A673 (cell line): ENCODE measurements around the gene MIAT. TPM values are rescaled to one million over a fixed set of nuclear protein-coding genes. Genes with fewer than 3 reads are reported as not detected.

Experiments
- BruUV-seq: library from RNA; stranded (reverse); fragments of 400-500 nt; replicated peaks from 2 replicates; lab custom pipeline; 2021; lab: Mats Ljungman, UMichigan
- CTCF ChIA-PET: fragments of 300-600 bp; sonication (Branson Sonifier 250); formaldehyde crosslinking; loops from one replicate; lab custom pipeline; 2022; ENCODE audit warnings: antibody characterized with exemption; lab: Charles Lee
- POLR2A ChIA-PET: fragments of 300-600 bp; sonication (Branson Sonifier 250); formaldehyde crosslinking; loops from one replicate; lab custom pipeline; 2022; ENCODE audit warnings: antibody characterized with exemption; ENCODE audit not compliant: low non-redundant PET; lab: Charles Lee
- DNase-seq: peaks from one replicate; pipeline ENCODE4 v3.0.0-alpha.2; 2015; ENCODE audit warnings: low spot score
- H3K27ac ChIP-seq: fragments of 200-600 bp; sonication (generic); 2 replicates; pipeline ENCODE4 v1.5.1; 2016; ENCODE audit warnings: mixed run types, low read depth, mild to moderate bottlenecking, mixed read lengths, antibody characterized with exemption, low read length; ENCODE audit not compliant: poor library complexity, severe bottlenecking
- H3K27me3 ChIP-seq: fragments of 200-600 bp; sonication (generic); replicated peaks from 2 replicates; pipeline ENCODE4 v1.6.1; 2017; ENCODE audit warnings: mixed run types, low read depth, mild to moderate bottlenecking, mixed read lengths, antibody characterized with exemption, low read length; ENCODE audit not compliant: insufficient read depth, poor library complexity
- H3K36me3 ChIP-seq: fragments of 200-600 bp; sonication (generic); 2 replicates; pipeline ENCODE4 v1.6.1; 2016; ENCODE audit warnings: mixed run types, mild to moderate bottlenecking, mixed read lengths, antibody characterized with exemption, low read length; ENCODE audit not compliant: insufficient read depth, poor library complexity, severe bottlenecking
- H3K4me1 ChIP-seq: fragments of 200-600 bp; sonication (generic); 2 replicates; pipeline ENCODE4 v1.6.1; 2017; ENCODE audit warnings: mixed run types, mild to moderate bottlenecking, mixed read lengths, antibody characterized with exemption, low read length; ENCODE audit not compliant: insufficient read depth, poor library complexity, severe bottlenecking
- H3K4me3 ChIP-seq: fragments of 200-600 bp; sonication (generic); 2 replicates; pipeline ENCODE4 v1.5.1; 2016; ENCODE audit warnings: low read depth, mixed run types, mild to moderate bottlenecking, mixed read lengths, low read length; ENCODE audit not compliant: poor library complexity, severe bottlenecking
- H3K9me3 ChIP-seq: fragments of 200-600 bp; sonication (generic); 2 replicates; pipeline ENCODE4 v1.6.1; 2016; ENCODE audit warnings: mixed run types, low read depth, mild to moderate bottlenecking, mixed read lengths, antibody characterized with exemption, low read length; ENCODE audit not compliant: poor library complexity, severe bottlenecking
- CTCF ChIP-seq: fragments of 300-800, 200-600 bp; sonication (generic); conservative IDR thresholded peaks from 2 replicates; pipeline ENCODE4 v1.5.1; 2017; ENCODE audit warnings: low read depth, mild to moderate bottlenecking, antibody characterized with exemption, low read length, moderate library complexity, mixed read lengths
- EZH2 ChIP-seq: fragments of 200-600 bp; sonication (generic); IDR thresholded peaks from 2 replicates; pipeline ENCODE4 v1.6.1; 2017; ENCODE audit warnings: borderline replicate concordance, low read depth, mild to moderate bottlenecking, mixed read lengths, antibody characterized with exemption, low read length; ENCODE audit not compliant: poor library complexity, severe bottlenecking
- intact Hi-C: fragments of 100-400 bp; cut with micrococcal nuclease; formaldehyde crosslinking; loops from one replicate; pipeline ENCODE4 v1.10.0; 2022; ENCODE audit not compliant: unreplicated experiment
- total RNA-seq: library from RNA; stranded (reverse); gene quantifications from 2 replicates; pipeline ENCODE4 v1.2.3, GENCODE V29; 2021

MIAT gene
- total RNA-seq, 1 experiment from 2014 or later: 6.2 TPM

- intact Hi-C loops: no loop called here
- no TSS peak for BruUV-seq
- ChIA-PET POLR2A (no interaction called here), CTCF (no interaction called here)
- Histone ChIP-seq H3K27me3 (no peaks in the 10 kb centered on the region), H3K36me3 (no peaks in the 10 kb centered on the region), H3K4me3 (peak overlapping the region; percentile 54), H3K27ac (peak overlapping the region; percentile 15), H3K4me1 (peaks cover 22% of the 10 kb centered on the region), H3K9me3 (no peaks in the 10 kb centered on the region)
- DNase-seq: peak; percentile 89
- TF ChIP-seq CTCF (no peak), EZH2 (no peak)
These were observed 1.5 kb downstream of the MIAT start for GRCh38 chr22:26658671-26659478.

- ChIA-PET CTCF (no interaction called here), POLR2A (no interaction called here)
- intact Hi-C loops: no loop called here
- Histone ChIP-seq H3K36me3 (no peaks in the 10 kb centered on the region), H3K9me3 (no peaks in the 10 kb centered on the region), H3K4me1 (peaks cover 22% of the 10 kb centered on the region), H3K27ac (no peak overlapping the region), H3K27me3 (no peaks in the 10 kb centered on the region), H3K4me3 (no peak overlapping the region)
- no TSS peak for BruUV-seq
- DNase-seq: no peak
- no peak for TF ChIP-seq EZH2
These were observed 3.0 kb downstream of the MIAT start for GRCh38 chr22:26660356-26660755.

- no peak for TF ChIP-seq CTCF
- TF ChIP-seq EZH2: no peak
- BruUV-seq: no TSS peak
- POLR2A ChIA-PET: no interaction called here
These were observed 3.7 kb downstream of the MIAT start for GRCh38 chr22:26660961-26661578.

More at GRCh38 chr22:26660961-26661578, 3.7 kb downstream of the MIAT start:
- Histone ChIP-seq H3K4me1 (peaks cover 22% of the 10 kb centered on the region), H3K36me3 (no peaks in the 10 kb centered on the region), H3K27ac (no peak overlapping the region), H3K4me3 (no peak overlapping the region), H3K27me3 (no peaks in the 10 kb centered on the region), H3K9me3 (no peaks in the 10 kb centered on the region)
- intact Hi-C loops: no loop called here
- DNase-seq: no peak
- CTCF ChIA-PET: interaction anchor here (0.7 kb wide), 1 partner anchor 10 kb away, joined by 3 read pairs; no protein-coding TSS in a partner anchor
